ENCODE results near the gene BRIP1. TPM values are rescaled to one million over a fixed set of nuclear protein-coding genes. Genes with fewer than 3 reads are reported as not detected.

BRIP1 gene
- total RNA-seq, 1 donor from 2014 or later, result 66.4 TPM

- peaks cover 36% of the 10 kb centered on the region for H3K36me3 Mint-ChIP-seq
- H3K9me3 ChIP-seq (ENCODE audit: low read depth), result peaks cover 11% of the 10 kb centered on the region
- H3K27ac Mint-ChIP-seq, result no peak overlapping the region
- peaks cover 19% of the 10 kb centered on the region for H3K9me3 Mint-ChIP-seq
- no peak overlapping the region for H3K27ac ChIP-seq
- H3K27me3 Mint-ChIP-seq (ENCODE audit: insufficient read depth, low read depth), result no peaks in the 10 kb centered on the region
- TF ChIP-seq, protein P1, sequence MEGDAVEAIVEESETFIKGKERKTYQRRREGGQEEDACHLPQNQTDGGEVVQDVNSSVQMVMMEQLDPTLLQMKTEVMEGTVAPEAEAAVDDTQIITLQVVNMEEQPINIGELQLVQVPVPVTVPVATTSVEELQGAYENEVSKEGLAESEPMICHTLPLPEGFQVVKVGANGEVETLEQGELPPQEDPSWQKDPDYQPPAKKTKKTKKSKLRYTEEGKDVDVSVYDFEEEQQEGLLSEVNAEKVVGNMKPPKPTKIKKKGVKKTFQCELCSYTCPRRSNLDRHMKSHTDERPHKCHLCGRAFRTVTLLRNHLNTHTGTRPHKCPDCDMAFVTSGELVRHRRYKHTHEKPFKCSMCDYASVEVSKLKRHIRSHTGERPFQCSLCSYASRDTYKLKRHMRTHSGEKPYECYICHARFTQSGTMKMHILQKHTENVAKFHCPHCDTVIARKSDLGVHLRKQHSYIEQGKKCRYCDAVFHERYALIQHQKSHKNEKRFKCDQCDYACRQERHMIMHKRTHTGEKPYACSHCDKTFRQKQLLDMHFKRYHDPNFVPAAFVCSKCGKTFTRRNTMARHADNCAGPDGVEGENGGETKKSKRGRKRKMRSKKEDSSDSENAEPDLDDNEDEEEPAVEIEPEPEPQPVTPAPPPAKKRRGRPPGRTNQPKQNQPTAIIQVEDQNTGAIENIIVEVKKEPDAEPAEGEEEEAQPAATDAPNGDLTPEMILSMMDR (IDR thresholded peaks at IDR 0.05), result no peak
- TF ChIP-seq EZH2 (IDR thresholded peaks at IDR 0.05) (no peak), EZH2phosphoT487 (IDR thresholded peaks at IDR 0.05) (no peak)
- H2AFZ ChIP-seq (replicated peaks), result no peak overlapping the region
- no peak overlapping the region for H3K4me3 Mint-ChIP-seq
- no peaks in the 10 kb centered on the region for H4K20me1 ChIP-seq (ENCODE audit: low read depth)
- no peak overlapping the region for H3K4me3 ChIP-seq
- no peaks in the 10 kb centered on the region for H3K27me3 ChIP-seq
- no peak overlapping the region for H3K9ac ChIP-seq
- peaks cover 29% of the 10 kb centered on the region for H3K36me3 ChIP-seq
- no peaks in the 10 kb centered on the region for H3F3A ChIP-seq (ENCODE audit: low read depth)
- no peaks in the 10 kb centered on the region for H3K79me2 ChIP-seq (ENCODE audit: low read depth)
- no peak overlapping the region for H3K4me2 ChIP-seq
- DNase-seq (ENCODE audit: low spot score), result no peak
- no peaks in the 10 kb centered on the region for H3K4me1 Mint-ChIP-seq
- no peaks in the 10 kb centered on the region for H3K4me1 ChIP-seq
Measured at GRCh38 chr17:61750656-61751055, 112.7 kb downstream of the BRIP1 start.

DNA sequence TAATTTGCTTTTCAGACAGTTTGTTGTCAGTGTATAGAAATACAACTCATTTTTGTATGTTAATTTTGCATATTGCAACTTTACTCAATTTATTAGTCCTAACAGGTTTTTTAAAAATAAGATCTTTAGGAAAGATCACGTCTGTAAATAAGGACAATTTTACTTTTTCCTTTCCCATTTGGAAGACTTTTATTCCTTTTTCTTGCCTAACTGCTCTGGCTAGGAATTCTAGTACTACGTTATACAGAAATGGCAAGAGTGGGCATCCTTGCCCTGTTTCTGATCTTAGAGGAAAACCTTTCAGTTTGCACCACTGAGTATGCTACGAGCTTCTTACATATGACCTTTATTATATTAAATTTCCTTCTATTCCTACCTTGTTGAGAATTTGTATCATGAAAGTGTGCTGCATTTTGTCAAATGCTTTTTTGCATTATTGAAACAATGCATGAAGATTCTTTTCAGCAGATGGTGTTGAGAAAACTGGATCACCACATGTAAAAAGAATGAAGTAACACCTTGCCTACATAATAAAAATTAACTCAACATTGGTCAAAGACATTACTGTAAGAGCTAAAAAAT, 113.4 kb downstream of the BRIP1 start:
- H3K9ac ChIP-seq, result no peak overlapping the region
- no peaks in the 10 kb centered on the region for H3K4me1 Mint-ChIP-seq
- H3K36me3 ChIP-seq, result peaks cover 32% of the 10 kb centered on the region
- H3F3A ChIP-seq (ENCODE audit: low read depth), result no peaks in the 10 kb centered on the region
- no peak overlapping the region for H3K27ac Mint-ChIP-seq
- H3K9me3 ChIP-seq (ENCODE audit: low read depth), result peaks cover 11% of the 10 kb centered on the region
- H3K27me3 ChIP-seq, result no peaks in the 10 kb centered on the region
- no peak for DNase-seq (ENCODE audit: low spot score)
- no peak overlapping the region for H2AFZ ChIP-seq (replicated peaks)
- H3K4me2 ChIP-seq, result no peak overlapping the region
- H3K9me3 Mint-ChIP-seq, result peaks cover 19% of the 10 kb centered on the region
- no peaks in the 10 kb centered on the region for H3K27me3 Mint-ChIP-seq (ENCODE audit: insufficient read depth, low read depth)
- H3K79me2 ChIP-seq (ENCODE audit: low read depth), result no peaks in the 10 kb centered on the region
- H3K36me3 Mint-ChIP-seq, result peaks cover 38% of the 10 kb centered on the region
- H3K4me3 ChIP-seq, result no peak overlapping the region
- H3K4me3 Mint-ChIP-seq, result no peak overlapping the region
- H4K20me1 ChIP-seq (ENCODE audit: low read depth), result no peaks in the 10 kb centered on the region
- H3K4me1 ChIP-seq, result no peaks in the 10 kb centered on the region
- no peak overlapping the region for H3K27ac ChIP-seq
- no peak for TF ChIP-seq EZH2 (IDR thresholded peaks at IDR 0.05)
- TF ChIP-seq, protein P1 (IDR thresholded peaks at IDR 0.05), result no peak
- TF ChIP-seq EZH2phosphoT487 (IDR thresholded peaks at IDR 0.05), result no peak

DNA sequence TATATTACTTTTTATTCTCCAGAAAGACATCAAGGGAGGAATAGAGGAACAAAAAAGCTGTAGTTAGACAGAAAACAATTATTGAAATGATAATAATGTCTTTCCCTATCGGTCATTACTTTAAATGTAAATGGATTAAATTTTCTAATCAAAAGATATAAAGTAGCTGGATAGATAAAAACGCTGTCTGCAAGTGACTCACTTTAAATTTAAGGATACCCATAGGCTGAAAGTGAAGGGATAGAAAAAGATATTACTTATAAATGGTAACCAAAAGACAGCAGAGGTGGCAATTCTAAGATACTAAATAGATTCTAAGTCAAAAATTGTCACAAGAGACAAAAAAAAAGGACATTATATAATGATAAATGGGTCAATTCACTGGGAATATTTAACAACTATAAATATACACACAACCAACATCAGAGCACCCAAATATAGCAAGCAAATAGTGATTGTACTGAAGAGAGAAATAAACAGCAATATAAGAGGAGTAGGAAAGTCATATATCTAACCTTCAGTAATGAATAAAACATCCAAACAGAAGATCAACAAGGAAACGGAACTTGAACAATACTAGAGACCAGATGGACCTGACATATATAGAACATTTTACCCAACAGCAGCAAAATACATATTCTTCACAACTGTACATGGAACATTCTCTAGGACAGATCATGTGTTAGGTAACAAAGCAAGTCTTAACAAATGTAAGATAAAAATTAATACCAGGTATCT, 116.9 kb downstream of the BRIP1 start:
- Histone ChIP-seq H3K4me1 (no peaks in the 10 kb centered on the region), H3K27ac (no peak overlapping the region), H2AFZ (replicated peaks) (no peak overlapping the region), H3K4me2 (no peak overlapping the region), H3K36me3 (peaks cover 42% of the 10 kb centered on the region), H3F3A (ENCODE audit: low read depth) (no peaks in the 10 kb centered on the region), H3K9ac (no peak overlapping the region), H3K79me2 (ENCODE audit: low read depth) (no peaks in the 10 kb centered on the region), H3K27me3 (no peaks in the 10 kb centered on the region), H3K4me3 (no peak overlapping the region), H4K20me1 (ENCODE audit: low read depth) (no peaks in the 10 kb centered on the region), H3K9me3 (ENCODE audit: low read depth) (peaks cover 11% of the 10 kb centered on the region)
- H3K4me3 Mint-ChIP-seq, result no peak overlapping the region
- peaks cover 48% of the 10 kb centered on the region for H3K36me3 Mint-ChIP-seq
- peaks cover 2% of the 10 kb centered on the region for H3K27me3 Mint-ChIP-seq (ENCODE audit: insufficient read depth, low read depth)
- TF ChIP-seq EZH2phosphoT487 (IDR thresholded peaks at IDR 0.05), result no peak
- TF ChIP-seq, protein P1 (IDR thresholded peaks at IDR 0.05), result no peak
- TF ChIP-seq EZH2 (IDR thresholded peaks at IDR 0.05), result no peak
- no peak overlapping the region for H3K27ac Mint-ChIP-seq
- H3K4me1 Mint-ChIP-seq, result no peaks in the 10 kb centered on the region
- no peak for DNase-seq (ENCODE audit: low spot score)
- peaks cover 26% of the 10 kb centered on the region for H3K9me3 Mint-ChIP-seq
